GM12873 (cell line): ENCODE data around the gene RFX2.

ENCODE experiments used
- CTCF ChIP-seq: IDR thresholded peaks from 2 replicates; pipeline ENCODE4 v1.5.1; 2012; ENCODE audit warnings: low read depth, mild to moderate bottlenecking, moderate library complexity, low read length, control low read depth; ENCODE audit not compliant: insufficient read depth; ENCODE audit errors: missing control alignments

RFX2 gene

GRCh38 chr19:6056801-6057650 lies 53.3 kb downstream of the RFX2 start:
- no peak for TF ChIP-seq CTCF

GRCh38 chr19:6056282-6056741 lies 54.0 kb downstream of the RFX2 start:
- no peak for TF ChIP-seq CTCF

GRCh38 chr19:6055013-6055795 lies 55.1 kb downstream of the RFX2 start:
- no peak for TF ChIP-seq CTCF

GRCh38 chr19:6048793-6049405 lies 61.4 kb downstream of the RFX2 start:
- TF ChIP-seq CTCF = peak; percentile 89

GRCh38 chr19:6048348-6048747 lies 62.0 kb downstream of the RFX2 start:
- TF ChIP-seq CTCF = no peak

- peak; percentile 60 for TF ChIP-seq CTCF
Observed at GRCh38 chr19:6047741-6048251, 62.5 kb downstream of the RFX2 start.

- TF ChIP-seq CTCF = no peak
Observed at GRCh38 chr19:6047256-6047655, 63.0 kb downstream of the RFX2 start.
